Transverse colon (tissue), 3 donors: ENCODE results near the gene TVP23A.

Source experiments
- CTCF ChIP-seq, 5 experiments: fragments of 200-600 bp in 3 of 5; fragments of 450-650 bp in 2 of 5; sonication (generic) in 3 of 5; IDR thresholded peaks; 1 replicate in 2 of 5; 2 replicates in 3 of 5; pipeline ENCODE4 v1.5.1; 2016 to 2017; ENCODE audit warnings: antibody characterized with exemption in 5 of 5, inconsistent platforms in 3 of 5, mild to moderate bottlenecking in 2 of 5, moderate library complexity in 1 of 5
- EP300 ChIP-seq: sonication (generic); formaldehyde crosslinking; IDR thresholded peaks from one replicate; pipeline ENCODE4 v1.6.1; 2017; ENCODE audit warnings: antibody characterized with exemption, low read depth
- POLR2A ChIP-seq: fragments of 450-650 bp; IDR thresholded peaks from one replicate; pipeline ENCODE4 v1.6.1; 2016; ENCODE audit warnings: antibody characterized with exemption, mild to moderate bottlenecking, moderate library complexity

DNA sequence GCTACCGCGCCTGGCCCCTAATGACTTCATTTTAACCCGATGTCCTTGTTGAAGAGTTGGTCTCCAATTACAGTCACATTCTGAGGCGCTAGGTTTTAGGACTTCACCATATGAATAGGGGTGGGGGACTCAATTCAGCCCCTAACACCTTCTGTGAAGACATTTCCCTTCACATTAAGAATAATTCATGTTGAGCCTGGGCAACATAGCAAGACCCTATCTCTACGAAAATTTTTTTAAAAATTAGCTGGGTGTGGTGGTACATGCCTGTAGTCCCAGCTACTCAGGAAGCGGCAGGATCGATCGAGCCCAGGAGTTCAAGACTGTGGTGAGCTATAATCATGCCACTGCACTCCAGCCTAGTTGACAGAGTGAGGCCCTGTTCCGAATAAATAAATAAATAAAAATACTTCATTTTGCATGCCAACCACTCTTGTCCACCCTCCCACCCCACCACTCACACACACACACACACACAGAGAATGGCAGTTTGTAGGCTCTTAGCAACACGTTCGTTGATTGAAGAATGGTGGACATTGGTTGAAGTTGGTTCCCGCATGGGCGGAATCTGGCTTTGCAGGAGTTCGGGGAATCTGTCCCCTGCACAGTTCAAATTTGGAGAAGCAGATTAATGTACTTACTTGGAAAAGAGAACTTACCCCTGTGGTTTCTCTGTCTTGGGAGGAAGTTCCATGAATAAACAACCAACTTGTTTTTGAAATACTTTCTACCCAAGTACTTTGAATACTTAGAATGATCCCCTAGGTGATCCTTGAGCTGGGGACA, 27.8 kb upstream of the TVP23A start:
- TF ChIP-seq CTCF (IDR thresholded peaks at IDR 0.05) (no peak), EP300 (no peak), POLR2A (no peak)
